Osteocyte (in vitro differentiated cells): Measurements from ENCODE around the gene AFF3. TPM values are rescaled to one million over a fixed set of nuclear protein-coding genes. Genes with fewer than 3 reads are reported as not detected.
A peak's percentile ranks its signal among the peaks of the same experiment; 100 is the strongest.

Experiments used
- DNase-seq: peaks from one replicate; pipeline ENCODE4 v3.0.0; 2021; ENCODE audit warnings: mixed read lengths; ENCODE audit not compliant: unreplicated experiment; ENCODE audit errors: extremely low spot score
- H3K27ac Mint-ChIP-seq: one replicate; pipeline ENCODE4 v1.8.0; 2021; ENCODE audit warnings: mild to moderate bottlenecking, mixed read lengths; ENCODE audit not compliant: unreplicated experiment
- H3K27me3 Mint-ChIP-seq: one replicate; pipeline ENCODE4 v1.8.0; 2021; ENCODE audit warnings: mixed read lengths; ENCODE audit not compliant: unreplicated experiment
- H3K36me3 Mint-ChIP-seq: one replicate; pipeline ENCODE4 v1.8.0; 2021; ENCODE audit warnings: mixed read lengths; ENCODE audit not compliant: unreplicated experiment
- H3K4me1 Mint-ChIP-seq: one replicate; pipeline ENCODE4 v1.8.0; 2021; ENCODE audit warnings: mixed read lengths; ENCODE audit not compliant: unreplicated experiment
- H3K4me3 Mint-ChIP-seq: one replicate; pipeline ENCODE4 v1.8.0; 2021; ENCODE audit warnings: mild to moderate bottlenecking, moderate library complexity, mixed read lengths; ENCODE audit not compliant: unreplicated experiment
- H3K9me3 Mint-ChIP-seq: one replicate; pipeline ENCODE4 v1.8.0; 2021; ENCODE audit warnings: mixed read lengths; ENCODE audit not compliant: unreplicated experiment
- CTCF ChIP-seq: fragments of 200-600 bp; sonication (generic); IDR thresholded peaks from 2 replicates; pipeline ENCODE4 v1.5.0; 2021; ENCODE audit warnings: antibody characterized with exemption, mild to moderate bottlenecking, moderate library complexity
- total RNA-seq: library from RNA; stranded (reverse); gene quantifications from 2 replicates; pipeline ENCODE4 v1.2.1, GENCODE V29; 2021

AFF3 gene
- total RNA-seq, 1 donor from 2014 or later: 248 TPM

GRCh38 chr2:100178864-100179263 lies 36.5 kb upstream of the AFF3 start:
- H3K27ac Mint-ChIP-seq: no peak overlapping the region
- H3K36me3 Mint-ChIP-seq: no peaks in the 10 kb centered on the region

GRCh38 chr2:100178085-100178788 lies 35.8 kb upstream of the AFF3 start:
- H3K27me3 Mint-ChIP-seq: no peaks in the 10 kb centered on the region
- DNase-seq: no peak
- peak; percentile 37 for TF ChIP-seq CTCF
- H3K36me3 Mint-ChIP-seq: no peaks in the 10 kb centered on the region
- H3K4me1 Mint-ChIP-seq: peaks cover 3% of the 10 kb centered on the region
- peaks cover 10% of the 10 kb centered on the region for H3K9me3 Mint-ChIP-seq
- H3K4me3 Mint-ChIP-seq: no peak overlapping the region
- H3K27ac Mint-ChIP-seq: no peak overlapping the region

More at GRCh38 chr2:100178864-100179263, 36.5 kb upstream of the AFF3 start:
- Mint-ChIP-seq H3K27me3 (no peaks in the 10 kb centered on the region), H3K4me1 (peaks cover 1% of the 10 kb centered on the region), H3K9me3 (peaks cover 10% of the 10 kb centered on the region), H3K4me3 (no peak overlapping the region)
- no peak for TF ChIP-seq CTCF
- no peak for DNase-seq

- peaks cover 3% of the 10 kb centered on the region for H3K4me1 Mint-ChIP-seq
- no peak for DNase-seq
- no peak overlapping the region for H3K4me3 Mint-ChIP-seq
- TF ChIP-seq CTCF: no peak
- peaks cover 10% of the 10 kb centered on the region for H3K9me3 Mint-ChIP-seq
- no peak overlapping the region for H3K27ac Mint-ChIP-seq
- no peaks in the 10 kb centered on the region for H3K27me3 Mint-ChIP-seq
- no peaks in the 10 kb centered on the region for H3K36me3 Mint-ChIP-seq
Measured at GRCh38 chr2:100176925-100177324, 34.5 kb upstream of the AFF3 start.

DNA sequence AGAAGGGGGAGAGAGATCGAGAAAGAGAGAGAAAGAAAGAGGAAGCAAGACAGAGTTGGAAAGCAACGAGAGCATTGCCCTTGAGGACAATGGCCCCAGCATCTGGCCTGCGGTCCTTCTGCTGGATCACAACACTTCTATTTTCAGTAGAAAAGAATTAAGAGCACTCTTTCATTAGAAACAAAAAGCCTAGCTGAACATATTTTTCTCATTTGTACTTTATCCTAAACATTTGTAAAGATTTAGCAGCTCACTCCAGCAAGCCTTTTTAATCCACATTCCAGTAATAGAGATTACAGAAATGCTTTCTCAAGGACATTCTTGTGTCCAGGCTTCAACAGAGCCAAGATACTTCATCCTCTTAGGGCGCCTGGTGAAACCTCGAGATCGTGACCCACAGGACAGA lies 31.6 kb upstream of the AFF3 start:
- Mint-ChIP-seq H3K4me3 (no peak overlapping the region), H3K4me1 (peaks cover 3% of the 10 kb centered on the region), H3K36me3 (no peaks in the 10 kb centered on the region), H3K9me3 (peaks cover 15% of the 10 kb centered on the region), H3K27me3 (no peaks in the 10 kb centered on the region), H3K27ac (no peak overlapping the region)
- no peak for DNase-seq
- TF ChIP-seq CTCF: no peak

GRCh38 chr2:100166701-100167100 lies 24.3 kb upstream of the AFF3 start:
- no peak for DNase-seq
- peaks cover 17% of the 10 kb centered on the region for H3K9me3 Mint-ChIP-seq
- H3K27ac Mint-ChIP-seq: no peak overlapping the region
- no peaks in the 10 kb centered on the region for H3K27me3 Mint-ChIP-seq
- no peak for TF ChIP-seq CTCF
- no peak overlapping the region for H3K4me3 Mint-ChIP-seq
- H3K36me3 Mint-ChIP-seq: peaks cover 7% of the 10 kb centered on the region
- H3K4me1 Mint-ChIP-seq: no peaks in the 10 kb centered on the region
